ENCODE measurements around the gene WDSUB1.

The WDSUB1 gene

DNA sequence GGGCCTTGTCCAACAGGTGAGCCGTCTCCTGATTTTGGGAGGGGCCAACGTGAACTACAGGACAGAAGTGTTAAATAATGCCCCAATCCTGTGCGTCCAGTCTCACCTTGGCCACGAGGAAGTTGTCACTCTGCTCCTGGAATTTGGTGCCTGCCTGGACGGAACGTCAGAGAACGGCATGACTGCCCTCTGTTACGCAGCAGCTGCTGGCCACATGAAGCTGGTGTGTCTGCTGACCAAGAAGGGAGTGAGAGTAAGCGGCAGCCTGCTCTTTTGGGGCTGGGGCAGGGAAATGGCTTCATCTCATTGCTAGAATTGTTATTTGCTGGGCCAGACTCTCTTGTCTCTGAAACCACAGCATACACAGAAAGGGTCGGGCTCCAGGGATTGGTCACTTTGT lies 92.3 kb downstream of the WDSUB1 start:
- no peak for DNase-seq (ENCODE audit: low read depth in 1 of 2, low spot score in 1 of 2)
- no peak for TF ChIP-seq JUND (IDR thresholded peaks at IDR 0.05; ENCODE audit: low read depth)
- in situ Hi-C loops (cut with HindIII; ENCODE audit: low pct_unique_long_range_greater_than_20kb, low sequenced_read_pairs) = no loop called here

GRCh38 chr2:159193791-159194190 lies 92.7 kb downstream of the WDSUB1 start:
- no peak for TF ChIP-seq JUND (IDR thresholded peaks at IDR 0.05; ENCODE audit: low read depth)
- no peak for DNase-seq (ENCODE audit: low read depth in 1 of 2, low spot score in 1 of 2)
- in situ Hi-C loops (cut with HindIII; ENCODE audit: low pct_unique_long_range_greater_than_20kb, low sequenced_read_pairs) = no loop called here

DNA sequence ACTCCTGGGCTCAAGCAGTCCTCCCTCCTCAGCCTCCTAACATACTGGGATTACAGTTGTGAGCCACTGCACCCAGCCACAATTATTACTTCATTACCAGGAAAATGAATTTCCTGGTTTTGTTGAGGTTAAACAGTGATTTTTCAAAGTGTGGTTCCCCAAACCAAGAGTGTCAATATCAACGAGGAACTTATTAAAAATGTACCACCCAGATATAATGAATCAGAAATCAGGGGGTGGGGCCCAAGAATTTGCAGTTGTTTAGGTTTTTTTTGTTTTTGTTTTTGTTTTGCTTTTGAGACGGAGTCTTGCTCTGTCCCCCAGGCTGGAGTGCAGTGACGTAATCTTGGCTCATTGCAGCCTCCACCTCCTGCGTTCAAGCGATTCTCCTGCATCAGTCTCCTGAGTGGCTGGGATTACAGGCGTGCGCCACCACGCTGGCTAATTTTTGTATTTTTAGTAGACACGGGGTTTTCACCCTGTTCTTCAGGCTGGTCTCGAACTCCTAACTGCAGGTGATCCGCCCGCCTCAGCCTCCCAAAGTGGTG lies 94.1 kb downstream of the WDSUB1 start:
- DNase-seq (ENCODE audit: low read depth in 1 of 2, low spot score in 1 of 2) = no peak
- TF ChIP-seq JUND (IDR thresholded peaks at IDR 0.05; ENCODE audit: low read depth) = no peak
- in situ Hi-C loops (cut with HindIII; ENCODE audit: low pct_unique_long_range_greater_than_20kb, low sequenced_read_pairs) = no loop called here

- in situ Hi-C loops (cut with HindIII; ENCODE audit: low pct_unique_long_range_greater_than_20kb, low sequenced_read_pairs) = no loop called here
- no peak for TF ChIP-seq JUND (IDR thresholded peaks at IDR 0.05; ENCODE audit: low read depth)
- no peak for DNase-seq (ENCODE audit: low read depth in 1 of 2, low spot score in 1 of 2)
Measured at GRCh38 chr2:159188449-159188848, 98.1 kb downstream of the WDSUB1 start.

GRCh38 chr2:159187106-159187505 lies 99.4 kb downstream of the WDSUB1 start:
- in situ Hi-C loops (cut with HindIII; ENCODE audit: low pct_unique_long_range_greater_than_20kb, low sequenced_read_pairs) = no loop called here
- no peak for TF ChIP-seq JUND (IDR thresholded peaks at IDR 0.05; ENCODE audit: low read depth)

GRCh38 chr2:159186462-159186861 lies 100.0 kb downstream of the WDSUB1 start:
- in situ Hi-C loops (cut with HindIII; ENCODE audit: low pct_unique_long_range_greater_than_20kb, low sequenced_read_pairs) = no loop called here

More at GRCh38 chr2:159187106-159187505, 99.4 kb downstream of the WDSUB1 start:
- DNase-seq (ENCODE audit: low read depth in 1 of 2, low spot score in 1 of 2) = no peak

More at GRCh38 chr2:159186462-159186861, 100.0 kb downstream of the WDSUB1 start:
- TF ChIP-seq JUND (IDR thresholded peaks at IDR 0.05; ENCODE audit: low read depth) = no peak
- no peak for DNase-seq (ENCODE audit: low read depth in 1 of 2, low spot score in 1 of 2)
